GM18951 (cell line): Measurements from ENCODE around the gene CNNM3.

ENCODE experiments used
- POLR2A ChIP-seq: IDR thresholded peaks from 4 replicates; pipeline ENCODE4 v1.6.1; 2011; ENCODE audit warnings: mild to moderate bottlenecking; ENCODE audit not compliant: insufficient read length, insufficient read depth; ENCODE audit errors: extremely low read depth
- in situ Hi-C: fragments of 300-500 bp; cut with MboI; formaldehyde crosslinking; loops from one replicate; pipeline ENCODE4 v1.12.0; 2022; ENCODE audit warnings: low sequenced_read_pairs, mixed read lengths, inconsistent platforms; ENCODE audit not compliant: unreplicated experiment

CNNM3 gene

DNA sequence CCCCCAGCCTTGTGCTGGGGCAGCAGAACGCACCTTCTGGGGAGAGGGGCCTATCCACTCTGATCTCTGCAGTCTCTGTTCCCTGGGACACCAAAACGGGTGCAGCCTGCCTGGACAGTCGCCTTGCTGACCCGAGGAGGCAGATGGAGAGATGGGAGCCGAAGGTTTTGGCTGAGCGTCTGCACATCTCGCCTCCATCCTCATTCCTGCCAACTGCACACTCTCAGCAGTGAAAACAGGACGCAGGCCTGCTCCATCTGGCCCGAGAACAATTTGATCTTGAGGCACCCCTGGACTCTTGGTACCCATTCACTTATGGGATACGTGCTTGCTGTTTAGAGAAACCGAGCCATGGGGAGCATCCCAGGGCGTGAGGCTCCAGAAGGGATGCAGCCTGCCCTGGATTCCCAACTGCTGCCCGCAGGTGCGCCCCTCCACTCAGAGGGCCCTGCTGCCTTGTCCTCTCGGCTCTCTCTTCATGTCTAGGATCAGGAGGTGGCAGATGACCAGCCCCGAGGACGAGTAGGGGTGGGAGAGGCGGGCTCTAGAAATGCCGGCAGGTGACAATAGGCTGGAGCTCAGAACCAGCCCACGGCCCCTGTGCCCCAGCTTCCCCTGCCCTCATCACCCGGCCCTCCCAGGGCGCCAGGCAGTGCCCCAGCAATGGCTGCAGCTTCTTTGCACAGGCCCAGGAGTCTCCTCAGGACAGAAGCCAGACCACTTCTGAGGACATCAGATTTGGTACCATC lies 62.9 kb downstream of the CNNM3 start:
- in situ Hi-C loops = loop anchor here (5.0 kb wide), 1 partner anchor 83 kb away; no protein-coding TSS in a partner anchor

DNA sequence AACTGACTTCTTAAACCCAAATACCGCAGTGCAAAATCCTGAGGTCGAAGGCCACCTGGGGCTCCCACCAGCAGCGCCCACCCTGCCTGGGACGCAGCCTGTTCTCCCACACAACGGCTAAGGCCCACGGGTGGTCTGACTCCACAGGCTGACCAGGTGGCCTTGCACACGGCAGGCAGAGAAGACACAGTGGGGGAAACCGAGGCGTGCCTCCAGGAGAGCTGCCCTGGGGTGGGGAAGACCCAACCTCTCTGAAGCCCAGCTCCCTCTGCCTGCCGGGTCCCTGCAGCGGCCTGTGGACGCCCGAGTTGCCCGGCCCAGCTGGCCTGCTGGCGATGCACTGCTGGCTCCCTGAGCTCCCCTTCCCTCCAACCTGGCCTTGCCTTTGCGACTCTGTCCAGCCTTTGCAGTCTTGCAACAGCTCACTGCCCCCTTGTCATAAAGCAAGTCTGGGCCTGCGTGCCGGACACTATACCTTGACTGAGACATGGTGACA lies 63.5 kb downstream of the CNNM3 start:
- TF ChIP-seq POLR2A = no peak
- in situ Hi-C loops = loop anchor here (5.0 kb wide), 1 partner anchor 83 kb away; no protein-coding TSS in a partner anchor

More for the DNA sequence above, 62.9 kb downstream of the CNNM3 start:
- TF ChIP-seq POLR2A = no peak

DNA sequence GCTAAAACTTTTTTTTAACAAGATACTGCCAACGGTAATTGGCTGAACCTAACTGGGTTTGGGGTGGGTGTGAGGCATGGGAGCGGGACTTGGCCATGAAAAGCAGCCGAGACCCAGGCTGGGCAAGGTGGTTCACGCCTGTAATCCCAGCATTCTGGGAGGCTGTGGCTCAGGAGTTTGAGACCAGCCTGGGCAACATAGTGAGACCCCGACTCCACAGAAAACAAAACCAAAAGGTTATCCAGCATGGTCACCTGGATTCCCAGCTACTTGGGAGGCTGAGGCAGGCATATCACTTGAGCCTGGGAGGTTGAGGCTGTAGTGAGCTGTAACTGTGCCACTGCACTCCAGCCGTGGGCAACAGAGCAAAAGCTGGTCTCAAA lies 64.8 kb downstream of the CNNM3 start:
- in situ Hi-C loops = no loop called here
- no peak for TF ChIP-seq POLR2A

DNA sequence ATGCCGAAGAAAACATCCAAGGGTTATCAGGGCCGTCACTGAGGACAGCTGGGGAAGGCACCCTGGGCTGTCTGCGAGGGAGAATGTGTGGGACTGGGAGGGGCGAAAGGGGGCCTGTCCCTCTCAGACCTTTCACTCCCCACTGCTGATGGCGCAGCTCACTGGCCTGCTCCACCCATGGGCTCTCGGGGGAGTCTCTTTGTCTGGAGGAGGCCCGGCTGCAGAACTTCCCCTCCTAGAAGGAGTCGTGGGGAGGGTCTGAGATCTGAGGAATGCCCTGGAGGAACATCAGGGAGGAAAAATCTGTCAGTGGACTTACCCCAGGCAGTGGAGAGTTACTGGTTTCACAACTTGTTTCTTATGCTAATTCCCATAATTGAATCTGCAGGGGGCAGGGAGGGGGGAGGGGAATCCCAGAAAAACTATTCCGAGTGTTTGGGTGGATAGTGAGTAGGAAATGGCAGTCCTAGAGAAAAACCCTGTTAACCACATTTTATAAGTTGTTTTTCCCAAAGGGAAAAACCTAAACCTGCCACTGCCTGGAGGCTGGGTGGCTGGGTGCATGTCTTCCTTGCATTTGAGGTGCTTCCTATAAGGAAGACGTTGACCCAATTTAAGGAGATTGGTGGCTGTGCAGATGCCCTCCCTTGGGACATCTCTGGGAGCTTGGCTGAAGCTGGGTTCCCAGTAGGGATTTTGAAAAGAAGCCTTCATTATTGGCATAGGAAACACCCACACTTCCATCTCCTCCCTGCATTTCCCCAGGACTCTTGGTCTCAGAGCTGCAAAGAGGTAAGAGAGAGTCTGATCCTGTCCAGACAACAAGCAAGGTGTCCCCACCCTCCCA lies 65.5 kb downstream of the CNNM3 start:
- no peak for TF ChIP-seq POLR2A
- in situ Hi-C loops = no loop called here

DNA sequence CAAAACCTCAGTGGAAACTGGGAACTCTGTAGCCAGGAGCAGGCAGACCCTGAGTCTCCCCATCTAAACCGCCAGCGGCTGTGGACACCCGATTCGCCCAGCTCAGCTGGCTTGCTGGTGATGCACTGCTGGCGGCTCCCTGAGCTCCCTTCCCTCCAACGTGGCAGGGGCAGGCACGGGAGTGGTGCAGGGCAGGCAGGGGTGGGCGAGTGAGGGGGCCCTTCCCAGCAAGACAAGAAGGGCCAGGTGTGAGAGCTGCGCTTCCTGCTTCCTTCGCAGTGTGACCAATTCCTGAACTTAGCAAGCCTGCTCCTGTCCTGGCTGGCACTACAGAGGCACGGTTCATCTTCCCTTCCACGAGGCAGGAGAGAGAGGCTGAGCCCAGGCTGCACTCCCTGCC lies 66.2 kb downstream of the CNNM3 start:
- in situ Hi-C loops = no loop called here
- no peak for TF ChIP-seq POLR2A

DNA sequence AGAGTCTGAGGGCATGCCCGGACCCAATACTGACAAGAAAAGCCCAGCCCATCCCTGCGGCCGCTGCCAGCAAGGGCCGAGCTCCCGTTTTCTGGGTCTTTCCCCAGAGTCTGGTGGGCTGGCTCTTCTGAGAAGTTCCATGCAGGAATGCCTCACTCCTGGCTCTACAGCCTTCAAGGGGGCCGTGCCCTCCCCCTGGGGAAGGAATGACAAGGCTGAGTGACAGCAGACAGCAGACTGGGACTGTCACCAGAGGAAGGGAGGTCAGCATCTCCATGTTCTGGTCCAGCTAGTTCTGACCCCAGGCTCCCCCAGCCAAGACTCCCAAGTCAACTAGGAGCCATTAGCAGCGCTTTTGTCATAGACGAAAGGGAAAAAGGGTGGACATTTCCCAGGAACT lies 66.8 kb downstream of the CNNM3 start:
- TF ChIP-seq POLR2A = no peak
- in situ Hi-C loops = no loop called here

DNA sequence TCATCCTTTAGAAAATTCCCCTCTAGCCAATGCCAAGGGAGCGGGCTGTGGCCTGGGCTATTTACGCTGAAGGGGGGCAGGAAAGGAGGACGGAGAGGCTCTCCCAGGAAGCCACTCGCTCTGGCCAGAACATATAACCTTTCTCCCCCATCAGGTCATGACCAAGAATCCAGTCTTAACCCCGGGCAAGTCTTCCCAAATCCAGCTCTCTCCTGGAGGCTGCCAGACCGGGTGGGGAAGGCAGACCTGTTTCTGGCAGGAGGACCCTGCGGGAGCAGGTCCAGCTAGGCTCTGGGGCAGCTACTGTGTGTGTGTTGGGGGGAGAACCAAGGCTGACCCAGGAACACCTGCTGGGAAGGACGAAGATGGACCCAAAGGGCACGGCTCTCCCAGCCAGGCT lies 67.2 kb downstream of the CNNM3 start:
- no peak for TF ChIP-seq POLR2A
- in situ Hi-C loops = no loop called here
